Spleen (tissue), 11 donors: ENCODE measurements around the gene EIF2AK3. TPM values are rescaled to one million over a fixed set of nuclear protein-coding genes. Genes with fewer than 3 reads are reported as not detected.

Experiments used
- DNase-seq: peaks from one replicate; pipeline ENCODE4 v3.0.0-alpha.2; 2020
- H3K27ac ChIP-seq, 8 donors: fragments of 200-600 bp; sonication (generic) in 7 of 8; 1 replicate in 4 of 8; 2 replicates in 4 of 8; pipeline versions ENCODE4 v1.5.0 to v1.8.0; 2016 to 2021; ENCODE audit warnings: inconsistent platforms in 4 of 8, mild to moderate bottlenecking in 4 of 8, moderate library complexity in 1 of 8
- H3K27me3 ChIP-seq, 7 donors: fragments of 200-600 bp; sonication (generic) in 6 of 7; replicated peaks in 1 of 7; 1 replicate in 4 of 7; 2 replicates in 3 of 7; pipeline versions ENCODE4 v1.5.0 to v1.8.0; 2016 to 2021; ENCODE audit warnings: inconsistent platforms in 3 of 7, mild to moderate bottlenecking in 1 of 7
- H3K36me3 ChIP-seq, 6 donors: fragments of 200-600 bp; sonication (generic) in 5 of 6; 1 replicate in 4 of 6; 2 replicates in 2 of 6; pipeline versions ENCODE4 v1.5.0 to v1.8.0; 2016 to 2021; ENCODE audit warnings: inconsistent platforms in 2 of 6
- H3K4me1 ChIP-seq, 6 donors: fragments of 200-600 bp; sonication (generic) in 5 of 6; 1 replicate in 3 of 6; 2 replicates in 3 of 6; pipeline versions ENCODE4 v1.5.0 to v1.8.0; 2016 to 2021; ENCODE audit warnings: inconsistent platforms in 3 of 6
- H3K4me3 ChIP-seq, 8 donors: fragments of 200-600 bp; sonication (generic) in 7 of 8; 1 replicate in 4 of 8; 2 replicates in 4 of 8; pipeline versions ENCODE4 v1.5.0 to v1.8.0; 2016 to 2021; ENCODE audit warnings: inconsistent platforms in 4 of 8, mild to moderate bottlenecking in 4 of 8, moderate library complexity in 2 of 8
- H3K9me3 ChIP-seq, 8 donors: fragments of 200-600 bp; sonication (generic) in 7 of 8; 1 replicate in 4 of 8; 2 replicates in 4 of 8; pipeline versions ENCODE4 v1.5.0 to v1.8.0; 2016 to 2021; ENCODE audit warnings: inconsistent platforms in 4 of 8
- CTCF ChIP-seq, 11 experiments: fragments of 200-600 bp in 7 of 11; fragments of 450-650 bp in 4 of 11; sonication (generic) in 4 of 11; IDR thresholded peaks in 8 of 11; conservative IDR thresholded peaks in 3 of 11; 1 replicate in 7 of 11; 2 replicates in 4 of 11; pipeline versions ENCODE4 v1.4.0 to v1.8.0; 2016 to 2021; ENCODE audit warnings: antibody characterized with exemption in 11 of 11, inconsistent platforms in 4 of 11, mild to moderate bottlenecking in 1 of 11
- POLR2A ChIP-seq, 3 donors: fragments of 450-650 bp; IDR thresholded peaks; one replicate each; pipeline ENCODE4 v1.5.1; 2017; ENCODE audit warnings: antibody characterized with exemption in 3 of 3, mild to moderate bottlenecking in 1 of 3
- POLR2AphosphoS5 ChIP-seq, 3 donors: sonication (generic); formaldehyde crosslinking; IDR thresholded peaks; one replicate each; pipeline ENCODE4 v1.5.1; 2017; ENCODE audit warnings: antibody characterized with exemption in 3 of 3
- WGBS, 5 donors: extraction: QIAGEN DNeasy Blood & Tissue Kit in 3 of 5; methylation state at CpG; one replicate each; pipeline versions ENCODE4 v1.1.5 to v1.1.7; 2013 to 2018; 5-methylcytosine and 5-hydroxymethylcytosine counted together
- intact Hi-C: fragments of 100-400 bp; cut with DNase I; formaldehyde crosslinking; loops from one replicate; pipeline ENCODE4 v1.15.0; 2023; ENCODE audit warnings: low total_unique reads
- polyA plus RNA-seq, 3 donors: library from polyadenylated mRNA; stranded (reverse); fragments of 200-250 nt; gene quantifications; one replicate each; pipeline ENCODE4 v1.2.1, GENCODE V29; 2013
- total RNA-seq, 7 donors: library from RNA; depleted of rRNA in 3 of 7; stranded (reverse); fragments of >200 nt in 3 of 7; fragmentation: NEBNext Ultra II Directional in 4 of 7; extraction: Animal tissue kit (Norgen Biotek cat#: 25700) in 4 of 7; gene quantifications; one replicate each; pipeline versions ENCODE4 v1.1.0 to v1.2.1, GENCODE V29; 2016 to 2021
- donor health status: healthy with polysubstance abuse.
- donor health status: DM: no; HTN: no; CAD: no; lungs with moderate emphysema.
- donor health status: DM: no; HTN: no; CAD: no.
- donor health status: Bipolar disorder and iron deficiency.
- donor health status: healthy.
- donor health status: DM: no; HTN: no; CAD: no.
- donor health status: DM: yes; HTN: yes; CAD: no.

The EIF2AK3 gene
- total and polyA plus RNA-seq, 10 donors: 4.3 to 29.8 (median 21.2) TPM

GRCh38 chr2:88622307-88622706 is 5.0 kb downstream of the EIF2AK3 start:
- Histone ChIP-seq H3K27ac (no peak overlapping the region), H3K36me3 (no peaks in the 10 kb centered on the region), H3K27me3 (no peaks in the 10 kb centered on the region), H3K4me1 (peaks cover 20 to 93% (median 55%) of the 10 kb centered on the region in 6 donors), H3K9me3 (no peaks in the 10 kb centered on the region), H3K4me3 (no peak overlapping the region)
- intact Hi-C loops: no loop called here
- 86 to 95% (median 90%) methylated on average over 1 of the region's 1 CpG for WGBS, 5 donors
- no peak for DNase-seq
- no peak for TF ChIP-seq POLR2A (IDR thresholded peaks at IDR 0.05)
- no peak for TF ChIP-seq POLR2AphosphoS5 (IDR thresholded peaks at IDR 0.05)
- no peak for TF ChIP-seq CTCF (IDR thresholded peaks at IDR 0.05 in 8 of 11, conservative IDR thresholded peaks at IDR 0.05 in 3 of 11)

GRCh38 chr2:88621432-88621831 is 5.8 kb downstream of the EIF2AK3 start:
- intact Hi-C loops: no loop called here
- TF ChIP-seq POLR2A (IDR thresholded peaks at IDR 0.05): no peak
- TF ChIP-seq POLR2AphosphoS5 (IDR thresholded peaks at IDR 0.05): no peak
- Histone ChIP-seq H3K4me1 (peaks cover 21 to 100% (median 60%) of the 10 kb centered on the region in 6 donors), H3K27me3 (no peaks in the 10 kb centered on the region), H3K4me3 (no peak overlapping the region), H3K27ac (no peak overlapping the region), H3K36me3 (no peaks in the 10 kb centered on the region), H3K9me3 (no peaks in the 10 kb centered on the region)
- DNase-seq: no peak
- WGBS, 5 donors: 89 to 96% (median 93%) methylated on average over 3 of the region's 3 CpGs

- H3K27ac ChIP-seq: no peak overlapping the region
- WGBS, 5 donors: 56 to 87% (median 77%) methylated on average over 1 of the region's 1 CpG
- H3K4me3 ChIP-seq: no peak overlapping the region
- no peak for DNase-seq
- H3K4me1 ChIP-seq: peaks cover 24 to 100% (median 59%) of the 10 kb centered on the region in 6 donors
- H3K9me3 ChIP-seq: no peaks in the 10 kb centered on the region
- no peaks in the 10 kb centered on the region for H3K36me3 ChIP-seq
- TF ChIP-seq CTCF (IDR thresholded peaks at IDR 0.05 in 8 of 11, conservative IDR thresholded peaks at IDR 0.05 in 3 of 11): no peak
- TF ChIP-seq POLR2AphosphoS5 (IDR thresholded peaks at IDR 0.05): no peak
- TF ChIP-seq POLR2A (IDR thresholded peaks at IDR 0.05): no peak
- H3K27me3 ChIP-seq: no peaks in the 10 kb centered on the region
- intact Hi-C loops: no loop called here
Observed at GRCh38 chr2:88620015-88620414, 7.2 kb downstream of the EIF2AK3 start.

- intact Hi-C loops: no loop called here
- peaks cover 10 to 83% (median 44%) of the 10 kb centered on the region in 6 donors for H3K4me1 ChIP-seq
- no peaks in the 10 kb centered on the region for H3K27me3 ChIP-seq
- H3K36me3 ChIP-seq: peaks cover 0 to 26% (median 9%) of the 10 kb centered on the region in 6 donors
- no peaks in the 10 kb centered on the region for H3K9me3 ChIP-seq
- DNase-seq: no peak
- TF ChIP-seq CTCF (IDR thresholded peaks at IDR 0.05 in 8 of 11, conservative IDR thresholded peaks at IDR 0.05 in 3 of 11): no peak
- TF ChIP-seq POLR2AphosphoS5 (IDR thresholded peaks at IDR 0.05): no peak
- no peak for TF ChIP-seq POLR2A (IDR thresholded peaks at IDR 0.05)
- peak overlapping the region in 3 of 8 donors; percentile 4 to 41 (median 34) for H3K27ac ChIP-seq
- no peak overlapping the region for H3K4me3 ChIP-seq
- 78 to 84% (median 83%) methylated on average over 3 of the region's 3 CpGs for WGBS, 5 donors
Observed at GRCh38 chr2:88615822-88616221, 11.4 kb downstream of the EIF2AK3 start.
